ENCODE measurements around the gene NINL. TPM values are rescaled to one million over a fixed set of nuclear protein-coding genes. Genes with fewer than 3 reads are reported as not detected.
A peak's percentile ranks its signal among the peaks of the same experiment; 100 is the strongest.
"Not testable (repeated sequence)": the region's sequence is repeated elsewhere in the genome, so short reads cannot be mapped to it uniquely, and the experiment has no call there.

The NINL gene
- total RNA-seq = 4.1 and 5.0 TPM in 2 replicates

- Histone ChIP-seq H3K4me3 (ENCODE audit: low read depth, low read length) (peak within 1 kb of the TSS; percentile 52), H3K36me3 (ENCODE audit: control insufficient read depth, insufficient read depth, low read length) (no peaks in the 10 kb centered on the region), H3K27me3 (ENCODE audit: control insufficient read depth, insufficient read depth, low read length) (no peaks in the 10 kb centered on the region)
- FAIRE-seq = no peak
- DNase-seq (ENCODE audit: low read depth) = no peak
- no peak for TF ChIP-seq CTCF (IDR thresholded peaks at IDR 0.05; ENCODE audit: insufficient read depth, low read length, severe bottlenecking)
These were observed at the start of gene NINL for GRCh38 chr20:25584905-25585704. NINL (minus strand) TSS chr20:25585531; CDS start chr20:25526587, 58,944 bp downstream.

DNA sequence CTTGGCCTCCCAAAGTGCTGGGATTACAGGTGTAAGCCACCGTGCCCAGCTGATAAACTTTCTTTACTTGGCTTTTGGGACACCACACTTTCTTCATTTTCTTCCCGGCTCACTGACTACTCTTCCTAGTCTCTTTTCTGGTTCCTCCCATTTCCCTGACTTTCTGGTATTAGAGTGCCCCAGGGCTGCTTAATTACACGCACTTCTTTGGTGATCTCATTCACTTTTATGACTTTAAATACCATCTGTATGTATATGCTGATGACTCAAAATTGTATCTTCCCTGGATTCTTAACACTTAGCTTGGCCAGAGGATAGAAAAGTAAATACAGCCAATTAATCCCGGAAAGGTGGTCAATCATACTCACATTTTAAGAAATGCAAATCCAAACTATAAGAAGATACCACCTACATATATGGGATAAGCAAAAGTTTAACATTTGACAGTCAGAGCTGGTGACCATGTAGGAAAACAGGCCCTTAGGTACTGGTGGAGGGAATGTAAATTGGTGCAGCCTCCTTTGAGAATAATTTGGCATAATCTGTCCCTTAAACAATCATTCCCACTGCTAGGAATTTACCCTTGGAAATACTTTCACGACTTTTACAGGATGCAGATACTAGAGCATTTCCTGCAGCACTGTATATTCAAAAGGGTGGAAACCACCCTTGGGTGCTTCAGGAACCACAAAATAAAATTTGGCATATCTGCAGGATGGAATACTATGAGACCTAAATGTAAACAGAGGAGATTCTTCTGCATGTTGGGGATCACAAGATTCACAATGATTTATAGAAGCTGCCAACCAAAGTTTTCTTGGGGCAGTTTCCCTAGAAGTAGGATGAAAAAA, 47.8 kb upstream of the NINL start:
- H3K4me3 ChIP-seq (ENCODE audit: low read depth, low read length) = no peak overlapping the region
- no peaks in the 10 kb centered on the region for H3K27me3 ChIP-seq (ENCODE audit: control insufficient read depth, insufficient read depth, low read length)
- FAIRE-seq (no peak), DNase-seq (ENCODE audit: low read depth) (peak; percentile 89)
- TF ChIP-seq CTCF (IDR thresholded peaks at IDR 0.05; ENCODE audit: insufficient read depth, low read length, severe bottlenecking) = no peak
- H3K36me3 ChIP-seq (ENCODE audit: control insufficient read depth, insufficient read depth, low read length) = no peaks in the 10 kb centered on the region

- not testable (repeated sequence) for DNase-seq (ENCODE audit: low read depth); FAIRE-seq; H3K4me3 ChIP-seq (ENCODE audit: low read depth, low read length); H3K36me3 ChIP-seq (ENCODE audit: control insufficient read depth, insufficient read depth, low read length); H3K27me3 ChIP-seq (ENCODE audit: control insufficient read depth, insufficient read depth, low read length)
These were observed 45.3 kb upstream of the NINL start for GRCh38 chr20:25630615-25631014.

DNA sequence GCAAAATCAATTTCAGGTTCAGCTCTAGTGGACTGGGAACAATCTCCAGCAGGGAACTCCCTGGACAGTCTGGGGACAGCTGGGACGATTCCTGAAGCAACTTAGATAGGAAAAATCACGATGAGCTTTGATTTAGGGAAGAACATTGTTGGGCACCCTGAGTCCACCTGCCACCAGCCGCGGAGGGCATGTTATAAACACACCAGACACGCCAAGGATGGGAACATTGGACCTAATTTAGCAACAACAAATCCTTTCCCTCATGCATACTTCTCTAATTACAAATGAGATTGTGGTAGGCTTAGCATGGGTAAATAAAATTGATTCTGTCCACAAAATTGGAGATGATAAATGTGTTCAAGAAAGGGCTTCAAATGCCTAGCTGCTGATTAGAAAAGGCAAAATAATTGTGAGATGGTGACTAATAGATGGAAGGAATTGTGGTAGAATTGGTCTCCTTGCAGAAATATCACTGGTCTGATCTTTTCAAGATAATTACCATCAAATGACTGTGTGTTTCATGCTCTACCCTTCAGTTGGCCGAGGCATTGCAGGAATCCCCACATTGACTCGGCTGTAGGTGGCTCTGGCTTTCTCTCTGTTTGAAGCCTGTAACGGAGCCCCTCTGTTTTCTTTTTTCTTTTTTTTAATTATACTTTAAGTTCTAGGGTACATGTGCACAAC, 44.6 kb upstream of the NINL start:
- DNase-seq (ENCODE audit: low read depth) = no peak
- Histone ChIP-seq H3K4me3 (ENCODE audit: low read depth, low read length) (no peak overlapping the region), H3K36me3 (ENCODE audit: control insufficient read depth, insufficient read depth, low read length) (no peaks in the 10 kb centered on the region), H3K27me3 (ENCODE audit: control insufficient read depth, insufficient read depth, low read length) (no peaks in the 10 kb centered on the region)
- no peak for TF ChIP-seq CTCF (IDR thresholded peaks at IDR 0.05; ENCODE audit: insufficient read depth, low read length, severe bottlenecking)
- FAIRE-seq = no peak

- no peak for DNase-seq (ENCODE audit: low read depth)
- Histone ChIP-seq H3K4me3 (ENCODE audit: low read depth, low read length) (no peak overlapping the region), H3K36me3 (ENCODE audit: control insufficient read depth, insufficient read depth, low read length) (no peaks in the 10 kb centered on the region), H3K27me3 (ENCODE audit: control insufficient read depth, insufficient read depth, low read length) (no peaks in the 10 kb centered on the region)
- FAIRE-seq = no peak
- TF ChIP-seq CTCF (IDR thresholded peaks at IDR 0.05; ENCODE audit: insufficient read depth, low read length, severe bottlenecking) = no peak
These were observed 41.4 kb upstream of the NINL start for GRCh38 chr20:25626779-25627178.

GRCh38 chr20:25624500-25624939, 39.2 kb upstream of the NINL start:
- no peaks in the 10 kb centered on the region for H3K27me3 ChIP-seq (ENCODE audit: control insufficient read depth, insufficient read depth, low read length)
- no peak for DNase-seq (ENCODE audit: low read depth)
- no peak for TF ChIP-seq CTCF (IDR thresholded peaks at IDR 0.05; ENCODE audit: insufficient read depth, low read length, severe bottlenecking)
- H3K36me3 ChIP-seq (ENCODE audit: control insufficient read depth, insufficient read depth, low read length) = no peaks in the 10 kb centered on the region
- H3K4me3 ChIP-seq (ENCODE audit: low read depth, low read length) = peak overlapping the region; percentile 75
- FAIRE-seq = no peak

Measured in bronchial epithelial cell (primary cell).